ENCODE data around the gene UBXN1. TPM values are rescaled to one million over a fixed set of nuclear protein-coding genes. Genes with fewer than 3 reads are reported as not detected.
"Not testable (repeated sequence)": the region's sequence is repeated elsewhere in the genome, so short reads cannot be mapped to it uniquely, and the experiment has no call there.

The UBXN1 gene
- polyA plus RNA-seq, 3 donors, result 127 to 237 (median 188) TPM

GRCh38 chr11:62652161-62653006 lies 26.5 kb downstream of the UBXN1 start:
- H3K27ac ChIP-seq (ENCODE audit: low read depth, low read length), result no peak overlapping the region
- 34 to 37% (median 36%) methylated on average over 16 of the region's 16 CpGs for WGBS, 3 donors

GRCh38 chr11:62650283-62650682 lies 28.6 kb downstream of the UBXN1 start:
- WGBS, 3 donors, result 94 to 96% (median 95%) methylated on average over 12 of the region's 12 CpGs

GRCh38 chr11:62649486-62649885 lies 29.4 kb downstream of the UBXN1 start:
- 87 to 90% (median 87%) methylated on average over 11 of the region's 11 CpGs for WGBS, 3 donors
- no peak overlapping the region for H3K27ac ChIP-seq (ENCODE audit: low read depth, low read length)

More at GRCh38 chr11:62650283-62650682, 28.6 kb downstream of the UBXN1 start:
- H3K27ac ChIP-seq (ENCODE audit: low read depth, low read length), result not testable (repeated sequence)

GRCh38 chr11:62648967-62649364 lies 29.9 kb downstream of the UBXN1 start:
- WGBS, 3 donors, result 85 to 92% (median 91%) methylated on average over 11 of the region's 11 CpGs
- no peak overlapping the region for H3K27ac ChIP-seq (ENCODE audit: low read depth, low read length)

GRCh38 chr11:62648185-62648966 lies 30.5 kb downstream of the UBXN1 start:
- WGBS, 3 donors, result 91 to 92% (median 91%) methylated on average over 24 of the region's 24 CpGs
- no peak overlapping the region for H3K27ac ChIP-seq (ENCODE audit: low read depth, low read length)

DNA sequence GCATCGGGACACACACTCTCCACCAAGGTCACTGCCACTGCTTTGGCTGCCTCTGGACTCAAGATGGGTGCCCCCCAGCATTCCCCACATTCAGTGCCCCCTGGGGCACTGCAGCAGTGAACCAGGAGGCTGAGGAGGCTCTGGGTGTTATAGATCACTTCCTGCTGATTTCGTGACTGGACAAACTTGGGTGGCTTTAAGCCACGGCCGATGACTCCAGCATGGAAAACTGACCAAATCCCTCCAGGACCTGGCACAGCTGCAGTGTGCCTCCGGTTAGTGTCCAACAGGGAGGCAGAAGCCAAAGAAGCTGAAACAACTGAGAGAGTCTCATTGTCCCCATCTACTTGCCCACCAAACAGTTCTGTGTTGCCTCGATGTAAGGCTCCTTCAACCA lies 31.3 kb downstream of the UBXN1 start:
- no peak overlapping the region for H3K27ac ChIP-seq (ENCODE audit: low read depth, low read length)
- 63 to 88% (median 81%) methylated on average over 6 of the region's 6 CpGs for WGBS, 3 donors

GRCh38 chr11:62646825-62647608 lies 31.9 kb downstream of the UBXN1 start:
- 52 to 67% (median 61%) methylated on average over 32 of the region's 32 CpGs for WGBS, 3 donors
- no peak overlapping the region for H3K27ac ChIP-seq (ENCODE audit: low read depth, low read length)

GRCh38 chr11:62645946-62646824 lies 32.7 kb downstream of the UBXN1 start, which contains the start of gene GANAB:
Gene GANAB (minus strand): TSS chr11:62646613. CDS start chr11:62646599, 14 bp downstream.
- H3K27ac ChIP-seq (ENCODE audit: low read depth, low read length), result peak within 1 kb of the TSS; percentile 86
- WGBS, 3 donors, result 0% methylated on average over 62 to 73 of the region's 73 CpGs

- no peak overlapping the region for H3K27ac ChIP-seq (ENCODE audit: low read depth, low read length)
- 11 to 13% (median 13%) methylated on average over 11 of the region's 11 CpGs for WGBS, 3 donors
These were observed 33.3 kb downstream of the UBXN1 start for GRCh38 chr11:62645671-62645945.

DNA sequence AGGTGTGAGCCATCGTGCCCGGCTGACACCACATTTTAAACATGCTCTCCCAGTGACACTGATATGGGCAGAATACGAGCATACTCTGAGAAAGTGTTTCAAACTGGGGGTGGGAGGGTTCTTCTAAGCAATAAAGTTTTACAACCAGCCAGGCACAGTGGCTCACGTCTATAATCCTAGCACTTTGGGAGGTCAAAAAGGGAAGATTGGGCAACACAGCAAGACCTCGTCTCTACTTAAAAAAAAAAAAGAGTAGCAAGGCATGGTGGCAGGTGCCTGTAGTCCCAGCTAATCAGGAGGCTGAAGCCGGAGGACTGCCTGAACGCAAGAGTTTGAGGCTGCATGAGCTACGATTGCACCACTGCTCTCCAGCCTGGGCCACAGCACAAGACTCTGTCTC lies 34.7 kb downstream of the UBXN1 start:
- no peak overlapping the region for H3K27ac ChIP-seq (ENCODE audit: low read depth, low read length)
- WGBS, 3 donors, result 76 to 86% (median 81%) methylated on average over 8 of the region's 8 CpGs

DNA sequence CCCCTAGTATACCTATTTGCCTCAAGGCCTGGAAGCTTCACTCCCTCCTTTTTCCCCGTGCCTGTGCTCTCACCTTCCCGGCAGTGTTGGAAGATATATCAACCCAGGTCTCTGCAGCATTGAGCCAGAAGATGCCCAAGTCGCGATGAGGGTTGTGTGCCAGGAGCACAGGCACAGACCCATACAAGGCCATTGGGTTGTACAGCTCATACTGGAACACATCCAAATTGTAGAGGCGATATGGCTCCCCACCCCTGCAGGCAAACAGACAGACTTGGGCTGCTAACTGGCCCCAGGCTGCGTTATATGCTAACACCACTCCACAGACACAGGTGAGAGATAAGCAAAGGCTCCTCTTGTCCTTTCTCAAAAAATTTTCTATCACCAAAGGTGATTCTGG lies 46.4 kb downstream of the UBXN1 start:
- WGBS, 3 donors, result 62 to 92% (median 85%) methylated on average over 6 of the region's 6 CpGs

DNA sequence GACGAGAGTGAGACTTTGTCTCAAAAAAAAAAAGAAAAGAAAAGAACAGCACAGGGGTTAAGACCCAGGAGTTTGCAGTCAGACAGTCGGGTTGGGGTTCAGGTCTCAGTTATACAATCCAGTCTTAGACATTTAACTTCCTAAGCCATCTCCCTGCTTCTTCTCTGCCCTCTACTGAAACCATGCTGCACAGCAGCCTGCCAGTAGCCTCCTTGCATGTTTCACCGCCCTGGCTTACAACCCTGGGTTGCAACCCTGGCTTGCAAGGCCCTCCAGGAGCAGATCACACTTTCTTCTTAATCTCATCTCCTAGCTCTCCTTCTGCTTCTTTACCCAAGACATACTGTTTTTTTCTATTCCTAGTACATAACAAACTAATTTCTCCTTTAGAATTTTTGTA lies 51.2 kb downstream of the UBXN1 start:
- 80 to 88% (median 82%) methylated on average over 3 of the region's 3 CpGs for WGBS, 3 donors
- H3K27ac ChIP-seq (ENCODE audit: low read depth, low read length), result no peak overlapping the region

More for the DNA sequence above, 46.4 kb downstream of the UBXN1 start:
- H3K27ac ChIP-seq (ENCODE audit: low read depth, low read length), result no peak overlapping the region

Other genes starting within 250 kb of the UBXN1 start
- gene AHNAK, start 132.3 kb downstream of the UBXN1 start, polyA plus RNA-seq, result 100 to 1,000 TPM in 2 of 3 donors, 10 to 100 TPM in 1; 27.1 to 199 (median 193) TPM
- gene EEF1G, start 105.2 kb downstream of the UBXN1 start, polyA plus RNA-seq, result 1,000 to 10,000 TPM; 1,025 to 2,248 (median 1,633) TPM
- gene TUT1, start 87.5 kb downstream of the UBXN1 start, polyA plus RNA-seq, result 10 to 100 TPM; 15.8 to 16.2 (median 15.9) TPM
- gene MTA2, start 77.2 kb downstream of the UBXN1 start, polyA plus RNA-seq, result 10 to 100 TPM; 17.3 to 72.4 (median 48.1) TPM
- 100 to 1,000 TPM in 1 of 3 donors, 10 to 100 TPM in 2; 23.6 to 103 (median 79.4) TPM for gene EML3, start 66.3 kb downstream of the UBXN1 start, polyA plus RNA-seq
- 10 to 100 TPM in 2 of 3 donors, 1 to 10 TPM in 1; 3.6 to 25.6 (median 21.1) TPM for gene ROM1, start 65.8 kb downstream of the UBXN1 start, polyA plus RNA-seq
- gene B3GAT3, start 57.1 kb downstream of the UBXN1 start, polyA plus RNA-seq, result 10 to 100 TPM; 25.0 to 42.7 (median 39.8) TPM
- 100 to 1,000 TPM in 1 of 3 donors, 10 to 100 TPM in 2; 61.7 to 122 (median 86.9) TPM for gene GANAB, start 32.5 kb downstream of the UBXN1 start, polyA plus RNA-seq
- gene INTS5, start 25.8 kb downstream of the UBXN1 start, polyA plus RNA-seq, result 10 to 100 TPM in 1 of 3 donors, 1 to 10 TPM in 2; 6.6 to 12.2 (median 7.8) TPM
- gene C11orf98, start 13.9 kb downstream of the UBXN1 start, polyA plus RNA-seq, result 10 to 100 TPM; 46.5 to 78.3 (median 72.4) TPM
- gene CSKMT, start 13.8 kb downstream of the UBXN1 start, polyA plus RNA-seq, result 10 to 100 TPM in 2 of 3 donors, 1 to 10 TPM in 1; 9.7 to 18.6 (median 11.6) TPM
- 10 to 100 TPM in 2 of 3 donors, 1 to 10 TPM in 1; 9.4 to 16.0 (median 10.2) TPM for gene UQCC3, start 7.4 kb downstream of the UBXN1 start, polyA plus RNA-seq
- gene LBHD1, start 6.8 kb downstream of the UBXN1 start, polyA plus RNA-seq, result 1 to 10 TPM; 2.4 to 5.2 (median 4.4) TPM
- gene LRRN4CL, start 10.5 kb upstream of the UBXN1 start, polyA plus RNA-seq, result 10 to 100 TPM in 2 of 3 donors, 1 to 10 TPM in 1; 4.3 to 39.1 (median 17.7) TPM
- 10 to 100 TPM; 45.9 to 61.7 (median 46.3) TPM for gene BSCL2, start 28.4 kb upstream of the UBXN1 start, polyA plus RNA-seq
- under 1 TPM in 2 of 3 donors, not detected in 1; 0.09 to 0.12 TPM for gene GNG3, start 28.6 kb upstream of the UBXN1 start, polyA plus RNA-seq
- gene HNRNPUL2, start 48.4 kb upstream of the UBXN1 start, polyA plus RNA-seq, result 10 to 100 TPM; 17.2 to 34.2 (median 23.1) TPM
- gene TTC9C, start 49.4 kb upstream of the UBXN1 start, polyA plus RNA-seq, result 10 to 100 TPM; 15.1 to 30.1 (median 16.2) TPM
- 1 to 10 TPM; 1.7 to 4.2 (median 2.9) TPM for gene ZBTB3, start 75.1 kb upstream of the UBXN1 start, polyA plus RNA-seq
- gene POLR2G, start 82.5 kb upstream of the UBXN1 start, polyA plus RNA-seq, result 100 to 1,000 TPM in 1 of 3 donors, 10 to 100 TPM in 2; 53.7 to 104 (median 86.3) TPM
- gene TAF6L, start 92.3 kb upstream of the UBXN1 start, polyA plus RNA-seq, result 10 to 100 TPM; 13.1 to 18.2 (median 14.7) TPM
- gene TMEM179B, start 108.3 kb upstream of the UBXN1 start, polyA plus RNA-seq, result 10 to 100 TPM; 46.0 to 65.1 (median 48.4) TPM
- gene TMEM223, start 112.9 kb upstream of the UBXN1 start, polyA plus RNA-seq, result 10 to 100 TPM; 16.2 to 19.9 (median 19.3) TPM
- 10 to 100 TPM; 45.1 to 85.1 (median 68.3) TPM for gene NXF1, start 126.4 kb upstream of the UBXN1 start, polyA plus RNA-seq
- gene STX5, start 153.0 kb upstream of the UBXN1 start, polyA plus RNA-seq, result 10 to 100 TPM; 29.6 to 40.2 (median 32.2) TPM
- gene TEX54, start 153.8 kb upstream of the UBXN1 start, polyA plus RNA-seq, result not detected
- 10 to 100 TPM; 21.3 to 52.5 (median 37.5) TPM for gene WDR74, start 160.5 kb upstream of the UBXN1 start, polyA plus RNA-seq
- gene SLC3A2, start 201.8 kb upstream of the UBXN1 start, polyA plus RNA-seq, result 100 to 1,000 TPM in 2 of 3 donors, 10 to 100 TPM in 1; 62.6 to 146 (median 103) TPM
- gene CHRM1, start 242.3 kb upstream of the UBXN1 start, polyA plus RNA-seq, result under 1 TPM in 1 of 3 donors, not detected in 2; 0.10 TPM

All from adipose tissue (tissue), 3 donors.